ENCODE measurements around the gene LTN1. TPM values are rescaled to one million over a fixed set of nuclear protein-coding genes. Genes with fewer than 3 reads are reported as not detected.
"Not testable (repeated sequence)": the region's sequence is repeated elsewhere in the genome, so short reads cannot be mapped to it uniquely, and the experiment has no call there.

The LTN1 gene
- total RNA-seq, 1 donor from 2014 or later, result 23.9 TPM

DNA sequence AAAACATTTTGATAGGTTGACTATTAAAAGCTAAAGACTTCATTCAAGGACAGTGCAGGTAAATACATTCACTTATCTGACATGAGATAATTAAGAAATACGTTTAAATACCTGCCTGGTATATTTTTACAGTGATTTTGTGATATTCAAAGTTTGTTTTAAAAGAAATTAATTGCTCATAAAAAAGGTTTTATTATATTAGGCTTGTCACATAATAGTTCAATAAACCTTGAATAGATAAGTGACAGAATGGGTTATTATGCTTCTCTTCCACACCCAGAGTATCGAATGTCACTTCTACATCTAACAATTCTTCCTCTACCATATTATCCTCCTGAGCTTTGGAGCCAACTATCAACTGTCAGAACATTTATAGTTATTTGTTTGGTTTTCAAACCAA, 60.0 kb downstream of the LTN1 start:
- no peak for DNase-seq (ENCODE audit: low read depth)

DNA sequence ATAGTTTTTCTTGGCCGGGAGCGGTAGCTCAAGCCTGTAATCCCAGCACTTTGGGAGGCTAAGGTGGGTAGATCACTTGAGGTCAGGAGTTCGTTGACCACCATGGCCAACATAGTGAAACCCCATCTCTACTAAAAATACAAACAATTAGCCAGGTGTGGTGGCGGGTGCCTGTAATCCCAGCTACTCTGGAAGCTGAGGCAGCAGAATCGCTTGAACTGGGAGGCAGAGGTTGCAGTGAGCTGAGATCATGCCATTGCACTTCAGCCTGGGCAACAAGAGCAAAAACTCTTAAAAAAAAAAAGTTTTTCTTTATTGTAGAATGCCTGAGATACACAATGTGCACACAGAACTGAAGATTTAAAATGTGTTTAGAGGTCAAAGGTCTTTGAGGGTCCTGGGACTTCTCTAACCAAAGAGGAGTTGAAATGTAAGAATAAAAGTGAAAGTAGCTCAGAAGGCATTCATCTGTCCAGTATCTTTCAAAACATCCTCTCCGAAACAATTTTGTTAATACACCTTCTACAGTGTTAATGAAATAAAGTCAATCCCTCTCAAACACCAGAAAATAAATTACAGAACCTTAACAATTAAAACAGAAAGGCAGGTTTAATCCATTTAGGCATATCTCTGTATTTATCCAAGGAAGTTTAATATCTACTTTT, 60.8 kb downstream of the LTN1 start:
- DNase-seq (ENCODE audit: low read depth), result not testable (repeated sequence)

DNA sequence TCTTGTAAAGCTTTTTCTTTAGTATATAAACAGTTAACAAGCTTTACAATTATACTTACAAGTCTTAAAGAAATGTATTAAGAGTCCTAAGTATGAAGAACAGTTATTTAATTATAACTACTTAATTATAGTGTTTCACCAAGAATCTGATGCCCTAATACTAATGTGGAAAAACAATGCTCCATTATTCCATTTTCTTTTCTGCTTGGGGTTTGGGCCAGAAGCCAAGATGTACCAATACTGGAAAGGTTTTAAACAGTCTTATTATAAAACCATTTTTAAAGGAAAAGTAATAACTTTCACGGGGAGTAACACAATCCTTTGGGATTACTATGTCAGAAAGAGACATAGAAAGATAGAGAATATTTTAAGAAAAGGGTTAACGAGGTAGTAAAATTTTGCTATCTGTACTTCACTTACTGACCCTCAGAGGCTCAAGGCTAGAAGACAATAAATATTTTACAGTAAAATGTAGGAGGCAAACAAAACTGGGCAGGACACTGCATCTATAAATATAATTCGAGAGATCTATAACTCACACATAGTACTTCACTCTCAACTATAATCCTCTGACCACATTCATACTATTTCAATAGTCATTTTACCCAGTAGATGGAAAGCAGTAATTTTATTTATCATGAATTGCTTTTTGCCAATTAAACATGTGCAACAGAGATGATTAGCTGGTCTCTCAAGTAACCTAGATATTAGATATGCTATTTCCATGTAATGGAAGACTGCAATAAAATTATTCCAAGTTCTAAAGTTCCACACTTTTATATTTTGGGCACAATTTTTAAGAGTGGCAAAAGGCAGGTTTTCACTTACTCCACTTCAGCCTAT, 63.9 kb downstream of the LTN1 start:
- no peak for DNase-seq (ENCODE audit: low read depth)

DNA sequence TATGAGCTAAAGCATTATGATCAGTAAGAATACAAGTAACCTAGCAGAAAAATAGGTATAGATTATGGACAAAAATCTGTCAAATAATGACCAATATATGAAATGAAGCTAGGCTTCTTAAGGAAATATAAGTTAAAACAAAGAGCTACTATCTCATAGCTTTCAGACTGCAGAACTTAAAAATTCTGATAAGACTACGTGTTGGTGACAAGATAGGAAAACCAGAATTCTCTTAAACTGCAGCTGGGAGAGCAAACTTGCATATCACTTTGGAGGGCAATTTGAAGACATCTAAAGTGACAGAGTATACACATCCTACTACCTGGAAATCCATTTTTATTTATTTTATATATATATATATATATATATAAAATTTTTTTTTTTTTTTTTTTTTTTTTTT, 65.5 kb downstream of the LTN1 start:
- DNase-seq (ENCODE audit: low read depth), result no peak

DNA sequence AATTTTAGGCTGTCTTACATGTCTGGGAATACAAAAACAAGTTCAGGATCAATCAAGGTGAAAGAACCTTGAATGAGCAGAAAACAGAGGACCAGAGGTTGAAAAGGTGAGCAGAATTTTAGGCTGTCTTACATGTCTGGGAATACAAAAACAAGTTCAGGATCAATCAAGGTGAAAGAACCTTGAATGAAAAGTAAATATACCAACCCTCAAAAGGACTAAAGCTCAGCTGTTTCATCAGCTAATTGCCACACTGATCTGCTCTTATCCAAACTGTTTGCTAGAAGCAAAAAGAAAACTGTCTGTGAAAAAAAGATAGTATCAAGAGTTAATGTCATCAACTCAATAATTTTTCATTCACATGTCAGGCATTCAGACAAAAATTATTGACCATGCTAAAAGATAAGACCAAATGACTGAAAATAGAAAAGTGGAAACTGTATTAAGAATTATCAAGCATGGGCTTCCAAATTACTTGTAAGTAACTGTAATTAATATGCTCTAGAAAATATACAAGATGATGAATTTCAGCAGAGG, 69.2 kb downstream of the LTN1 start:
- DNase-seq (ENCODE audit: low read depth), result no peak

DNA sequence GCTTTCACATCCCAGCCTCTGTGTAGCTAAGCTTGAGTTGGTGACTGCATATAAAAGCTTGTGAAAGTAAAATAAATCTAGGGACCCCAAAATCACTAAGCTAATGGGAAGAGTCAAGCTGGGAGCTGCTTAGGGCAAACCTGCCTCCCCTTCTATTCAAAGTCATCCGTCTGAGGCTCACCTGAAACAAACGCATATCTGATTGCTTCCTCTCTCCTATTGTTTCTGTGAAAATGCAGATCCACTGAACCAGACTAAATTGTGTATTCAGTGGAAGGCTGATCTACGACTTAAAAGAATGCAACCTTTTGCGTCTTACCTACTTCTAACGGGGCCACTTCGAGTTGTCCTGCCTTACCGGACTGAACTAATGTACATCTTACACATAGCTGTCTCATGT, 70.3 kb downstream of the LTN1 start:
- no peak for DNase-seq (ENCODE audit: low read depth)

DNA sequence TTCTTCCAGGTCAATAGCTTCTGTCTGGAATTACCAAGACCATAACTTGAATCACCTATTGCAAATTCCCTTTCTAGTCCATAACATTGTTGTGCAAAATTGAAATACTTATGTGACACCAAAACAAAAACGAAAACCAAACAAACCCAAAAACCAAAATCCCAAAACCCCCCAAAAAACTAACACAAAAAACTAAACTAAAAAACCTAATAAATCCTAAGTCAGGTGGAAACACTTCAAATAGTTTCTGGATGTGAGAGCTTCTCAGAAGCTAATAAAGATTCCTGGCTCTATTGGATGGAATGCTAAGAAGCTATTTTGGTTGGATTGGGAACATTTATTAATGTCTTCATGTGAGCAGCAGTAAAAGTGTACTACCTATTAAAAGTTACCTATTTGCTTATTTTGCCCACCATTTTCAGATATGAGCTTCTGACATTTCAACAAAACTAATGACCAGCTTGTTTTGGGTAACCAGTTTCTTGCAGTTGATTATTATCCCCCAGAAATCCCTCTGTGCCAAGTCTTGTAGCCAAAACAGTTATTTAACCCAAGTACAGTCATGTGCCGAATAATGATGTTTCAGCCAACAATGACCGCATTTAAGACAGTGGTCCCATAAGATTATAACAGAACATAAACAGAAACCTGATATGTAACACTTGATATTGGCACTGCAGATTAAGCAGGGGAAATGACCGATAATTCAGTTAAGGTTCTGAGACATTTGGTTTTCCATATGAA, 76.4 kb downstream of the LTN1 start:
- no peak for DNase-seq (ENCODE audit: low read depth)

DNA sequence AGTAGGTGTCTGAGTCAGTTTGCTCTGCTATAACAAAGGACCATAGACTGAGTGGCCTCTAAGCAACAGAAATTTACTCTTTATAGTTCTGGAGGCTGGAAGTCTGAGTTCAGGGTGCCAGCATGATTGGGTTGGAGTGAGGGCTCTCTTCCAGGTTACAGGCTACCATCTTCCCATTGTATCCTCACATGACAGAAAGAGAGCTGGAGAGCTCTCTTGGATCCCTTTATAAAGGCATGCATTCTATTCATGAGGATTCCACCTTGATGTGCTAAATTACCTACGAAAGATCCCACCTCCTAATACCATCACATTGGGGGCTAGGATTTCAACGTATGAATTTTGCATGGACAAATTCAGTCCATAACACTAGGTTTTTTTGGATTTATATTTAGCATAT, 79.6 kb downstream of the LTN1 start:
- DNase-seq (ENCODE audit: low read depth), result no peak

DNA sequence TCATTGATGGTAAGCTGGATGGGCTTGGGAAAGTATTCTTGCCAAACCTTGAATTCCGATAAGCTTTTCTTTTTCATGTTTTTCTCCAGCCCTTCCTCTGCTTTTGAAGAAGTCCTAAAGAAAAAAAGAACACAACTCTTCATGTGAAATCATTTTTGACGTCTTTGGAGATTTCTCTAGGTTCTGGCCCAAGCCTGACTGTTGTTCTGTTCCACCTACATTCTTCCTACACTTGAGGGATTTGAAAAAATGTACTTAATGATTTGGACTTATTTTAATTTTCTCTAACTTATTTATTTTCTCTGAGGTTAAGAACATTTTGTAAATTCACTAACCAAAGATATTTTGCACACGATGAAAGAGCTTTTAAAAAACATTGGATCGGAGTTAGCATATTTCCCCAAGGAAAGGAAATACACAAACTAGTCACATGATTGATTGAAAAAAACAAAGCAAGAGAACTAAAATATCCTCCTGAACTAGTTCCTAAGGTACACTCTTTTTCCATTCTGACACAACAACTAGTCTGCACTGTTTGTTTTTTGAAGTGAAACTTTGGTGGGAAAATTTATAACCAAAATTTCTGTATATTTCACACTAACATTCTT, 82.3 kb downstream of the LTN1 start:
- DNase-seq (ENCODE audit: low read depth), result no peak

DNA sequence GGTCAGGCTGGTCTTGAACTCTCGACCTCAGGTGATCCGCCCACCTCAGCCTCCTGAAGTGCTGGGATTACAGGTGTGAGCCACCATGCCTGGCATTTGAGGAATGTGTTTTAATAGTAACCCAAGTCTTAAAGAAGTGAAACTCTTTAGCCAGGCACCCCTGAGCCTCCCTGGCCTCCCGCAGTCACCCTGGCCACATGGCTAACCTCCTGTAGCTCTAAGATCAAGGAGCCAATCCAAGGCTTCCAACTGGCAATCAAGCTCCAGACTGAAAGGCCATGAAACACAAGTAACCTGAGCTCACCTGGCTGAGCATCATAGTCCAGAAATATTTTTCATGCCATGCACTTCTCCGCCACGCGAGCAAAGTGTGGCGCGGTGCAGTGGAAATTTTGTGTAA, 84.3 kb downstream of the LTN1 start:
- DNase-seq (ENCODE audit: low read depth), result no peak

DNA sequence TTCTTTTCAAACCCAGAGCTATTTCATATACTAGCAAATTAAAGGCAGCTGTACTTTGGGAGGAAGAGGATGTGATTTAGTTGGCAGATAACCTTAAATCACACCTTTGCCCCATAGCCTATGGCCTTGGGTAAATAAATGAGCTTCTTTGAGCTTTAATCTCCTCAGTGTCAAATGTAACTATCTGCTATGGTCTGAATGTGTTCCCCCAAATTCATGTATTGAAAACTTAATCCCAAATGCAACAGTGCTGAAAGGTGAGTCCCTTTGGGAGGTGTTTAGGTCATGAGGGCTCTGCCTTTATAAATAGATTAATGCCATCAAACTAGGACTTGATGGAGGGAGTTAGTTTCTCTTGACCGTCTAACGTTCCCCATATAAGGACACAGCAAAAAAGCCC, 85.8 kb downstream of the LTN1 start:
- DNase-seq (ENCODE audit: low read depth), result no peak

DNA sequence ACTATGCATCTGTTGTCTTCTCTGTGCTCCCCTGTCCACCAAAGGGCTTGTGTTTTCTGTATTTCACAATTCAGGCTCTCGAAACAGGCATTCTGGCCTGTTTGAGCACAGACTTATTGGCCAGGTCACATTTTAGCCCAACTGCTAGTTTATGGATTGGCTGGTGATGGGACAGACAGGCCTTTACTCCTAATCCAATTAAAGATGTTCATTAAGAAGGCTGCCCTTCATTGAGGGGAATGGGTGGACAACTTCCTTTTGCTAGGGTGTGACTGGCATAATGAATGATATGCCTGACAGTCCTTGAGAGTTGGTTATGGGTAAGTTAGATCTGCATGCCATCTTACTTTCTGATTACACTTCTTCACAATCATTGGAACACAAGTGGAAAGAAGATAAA, 86.4 kb downstream of the LTN1 start:
- DNase-seq (ENCODE audit: low read depth), result no peak

DNA sequence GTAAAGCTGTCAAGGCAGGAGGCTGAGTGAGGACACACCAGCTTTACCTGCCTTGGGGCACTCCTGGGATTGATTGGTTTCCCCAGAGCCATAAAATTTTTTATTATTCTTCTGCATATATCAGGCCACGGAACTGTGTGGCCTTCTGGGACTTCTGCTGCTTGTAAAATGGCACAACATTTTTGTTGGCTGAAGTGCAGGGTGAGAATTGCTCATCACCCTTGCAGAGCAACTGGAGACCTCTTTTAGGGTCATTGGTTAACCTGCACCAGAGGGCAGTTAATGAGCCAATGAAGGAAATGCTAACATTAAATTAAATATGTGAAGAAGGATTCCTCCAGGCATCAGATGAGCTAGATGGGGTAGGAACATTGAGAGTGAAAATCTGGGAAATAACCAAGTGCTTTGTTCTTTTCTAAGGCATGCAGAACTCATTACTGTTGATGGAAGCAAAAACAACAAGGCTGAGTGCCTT, 87.7 kb downstream of the LTN1 start:
- no peak for DNase-seq (ENCODE audit: low read depth)

DNA sequence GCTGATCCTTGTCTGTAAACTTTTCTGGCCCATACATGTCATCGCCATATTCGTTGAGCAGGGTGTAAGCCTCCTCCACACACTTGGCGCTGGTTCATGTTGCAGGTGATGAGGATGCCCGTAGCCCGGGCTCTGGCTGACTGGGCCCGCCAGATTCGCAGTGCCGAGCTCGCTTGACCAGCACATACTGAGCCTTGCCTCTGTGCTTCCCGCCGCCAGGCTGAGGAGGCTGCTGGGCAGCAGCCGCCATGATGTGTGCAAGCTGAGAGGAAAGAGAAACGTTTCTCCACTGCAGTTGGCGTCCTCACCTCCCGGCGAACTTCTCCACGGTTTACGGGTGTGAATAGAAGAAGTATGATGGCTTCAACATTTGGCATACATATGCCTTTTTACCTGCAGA, 89.2 kb downstream of the LTN1 start:
- no peak for DNase-seq (ENCODE audit: low read depth)

DNA sequence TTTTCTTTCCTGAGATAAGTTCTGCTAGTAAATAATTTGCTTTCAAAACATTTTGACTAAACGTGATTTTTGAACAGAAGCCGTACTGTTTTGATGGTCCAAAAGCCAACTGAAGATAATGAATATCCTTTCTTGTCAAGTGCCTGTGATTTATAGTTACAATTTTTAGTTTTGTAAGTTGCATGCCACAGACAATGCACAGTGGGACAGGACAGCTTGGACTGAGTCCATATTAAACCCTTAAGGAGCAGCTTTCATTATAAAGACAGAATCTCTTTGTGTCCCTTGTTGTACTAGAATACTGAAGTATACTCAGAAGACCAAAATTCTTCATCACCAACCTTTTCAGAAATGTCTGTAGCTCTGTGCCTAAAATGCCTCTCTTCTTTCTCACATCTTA, 92.2 kb downstream of the LTN1 start:
- DNase-seq (ENCODE audit: low read depth), result no peak

DNA sequence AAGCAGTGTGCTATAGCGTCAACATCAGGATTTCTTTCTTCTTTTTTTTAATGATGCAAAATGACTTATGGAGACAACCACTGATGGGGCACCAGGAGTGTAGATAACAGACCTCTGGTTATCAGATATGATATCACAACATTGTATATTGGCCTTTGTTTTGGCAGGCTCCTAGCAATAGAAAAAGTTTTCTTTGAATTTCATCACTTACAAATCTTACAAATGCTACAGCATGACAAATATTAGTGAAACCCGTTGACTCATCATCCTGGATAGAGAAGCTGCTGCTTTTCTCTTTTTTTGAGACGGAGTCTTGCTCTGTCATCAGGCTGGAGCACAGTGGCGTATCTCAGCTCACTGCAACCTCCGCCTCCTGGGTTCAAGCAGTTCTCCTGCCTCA, 92.9 kb downstream of the LTN1 start:
- DNase-seq (ENCODE audit: low read depth), result no peak

DNA sequence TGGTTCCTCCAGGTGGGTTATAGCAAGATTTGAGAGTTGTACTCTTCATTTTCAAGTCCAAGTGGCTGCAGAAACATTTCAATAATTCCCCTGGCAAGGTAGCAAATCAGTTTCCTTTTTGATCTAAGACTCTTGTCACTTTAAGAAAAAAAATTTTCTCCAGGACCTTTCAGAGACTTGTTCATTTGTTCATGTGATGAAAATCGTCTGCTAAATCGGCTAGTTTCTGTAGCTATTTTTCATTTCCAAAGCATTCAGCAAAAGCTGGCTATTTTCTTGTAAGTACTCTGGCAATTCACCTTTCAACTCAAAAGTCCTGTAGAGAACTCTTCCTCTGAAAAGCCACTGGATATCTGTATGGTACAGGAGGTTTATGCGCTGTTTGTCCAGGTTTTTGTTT, 93.5 kb downstream of the LTN1 start:
- no peak for DNase-seq (ENCODE audit: low read depth)

DNA sequence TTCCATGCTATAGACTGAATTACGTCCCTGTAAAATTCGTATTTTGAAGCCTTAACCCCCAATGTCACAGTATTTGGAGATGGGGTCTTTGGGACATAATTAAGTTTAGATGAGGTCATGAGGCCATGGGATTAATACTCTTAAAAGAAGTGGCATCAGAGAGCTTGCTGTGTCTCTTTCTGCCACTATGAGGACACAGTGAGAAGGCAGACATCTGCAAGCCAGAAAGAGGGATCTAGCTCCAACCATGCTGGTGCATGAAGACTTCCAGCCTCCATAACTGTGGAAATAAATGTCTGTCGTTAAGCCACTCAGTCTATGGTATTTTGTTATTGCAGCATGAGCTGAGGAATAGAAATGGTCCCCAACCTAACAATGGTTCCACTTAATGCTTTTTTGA, 99.0 kb downstream of the LTN1 start:
- DNase-seq (ENCODE audit: low read depth), result no peak

DNA sequence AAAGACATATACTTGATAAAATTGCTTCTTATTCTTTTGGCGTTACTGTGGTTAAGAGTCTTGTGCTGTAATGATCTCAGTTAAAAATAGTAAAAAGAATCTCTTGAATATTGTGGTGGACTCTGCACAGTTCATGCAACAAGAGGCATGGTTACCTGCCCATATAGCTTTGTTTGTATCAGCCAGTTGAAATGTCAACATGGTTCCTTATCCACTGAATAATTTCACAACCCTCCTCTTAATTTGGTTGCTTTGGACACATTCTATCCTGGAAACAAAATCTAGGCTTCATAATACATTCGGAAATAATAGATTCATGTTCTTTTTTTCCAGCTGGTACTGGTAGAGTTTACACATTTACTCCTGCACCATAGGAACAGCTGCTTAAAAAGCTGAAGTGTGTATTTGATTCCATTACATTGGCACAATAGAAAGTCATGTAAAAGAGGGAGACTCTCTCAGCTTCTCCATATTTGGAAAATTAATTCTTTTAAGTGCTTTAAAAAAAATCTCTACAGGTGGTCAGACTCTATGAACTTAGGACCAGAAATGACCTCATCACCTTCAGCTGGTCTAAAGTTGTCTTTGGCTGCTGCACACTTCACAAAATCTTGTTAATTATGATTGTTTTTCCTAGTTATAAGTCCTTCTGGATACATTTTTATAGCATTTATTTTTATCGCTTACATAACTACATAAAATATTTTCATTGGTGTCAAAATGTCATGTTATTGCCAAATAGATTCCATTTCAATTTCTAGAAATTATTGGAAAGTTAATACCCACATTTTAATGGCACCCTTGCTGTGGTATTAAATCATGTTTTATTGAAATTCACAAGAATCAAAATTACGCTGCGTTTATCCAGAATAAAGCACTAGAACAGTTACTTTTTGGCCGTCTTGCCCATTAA, 100.2 kb downstream of the LTN1 start:
- peak; percentile 8 for DNase-seq (ENCODE audit: low read depth)

DNA sequence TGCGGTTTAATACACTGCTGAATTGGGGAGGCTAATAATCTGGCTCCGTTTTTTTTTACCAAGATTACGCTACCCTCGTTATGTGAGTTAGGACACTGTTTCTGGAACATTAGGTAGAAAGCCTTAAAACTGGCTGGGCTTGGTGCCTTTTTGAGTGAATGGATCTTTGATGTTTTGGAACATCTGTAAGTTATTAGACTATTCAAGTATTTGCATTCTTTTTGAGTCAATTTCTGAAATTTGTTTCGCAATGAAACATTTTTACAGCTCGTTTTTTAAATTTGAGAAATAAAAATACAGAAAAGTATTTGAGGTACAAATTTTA, 106.9 kb downstream of the LTN1 start:
- no peak for DNase-seq (ENCODE audit: low read depth)

All from myocyte (in vitro differentiated cells).